HepG2 (cell line): ENCODE data around the gene TRPT1. TPM values are rescaled to one million over a fixed set of nuclear protein-coding genes. Genes with fewer than 3 reads are reported as not detected.

Experiments
- AGO2 ChIP-seq: fragments of 200-400 bp; formaldehyde crosslinking; optimal IDR thresholded peaks from 2 replicates; pipeline ENCODE3; 2017; ENCODE audit warnings: mild to moderate bottlenecking, low read depth, low read length, moderate library complexity
- CAMTA2 ChIP-seq: sonication (generic); formaldehyde crosslinking; IDR thresholded peaks from 2 replicates; pipeline ENCODE4 v1.4.0; 2020; ENCODE audit warnings: mild to moderate bottlenecking, missing genetic modification reagents, borderline replicate concordance
- KDM2A ChIP-seq: sonication (generic); formaldehyde crosslinking; IDR thresholded peaks from 2 replicates; pipeline ENCODE4 v1.4.0; 2020; ENCODE audit warnings: low read depth, missing genetic modification reagents, borderline replicate concordance
- KLF12 ChIP-seq: sonication (generic); formaldehyde crosslinking; IDR thresholded peaks from 2 replicates; pipeline ENCODE4 v1.4.0; 2020; ENCODE audit warnings: missing genetic modification reagents, borderline replicate concordance
- KMT2B ChIP-seq: IDR thresholded peaks from 2 replicates; pipeline ENCODE4 v1.6.1; 2016; ENCODE audit warnings: missing genetic modification reagents, missing compliant biosample characterization
- RXRA ChIP-seq: sonication (generic); formaldehyde crosslinking; IDR thresholded peaks from 2 replicates; pipeline ENCODE4 v1.5.1; 2020; ENCODE audit warnings: missing genetic modification reagents
- SALL2 ChIP-seq: sonication (generic); formaldehyde crosslinking; IDR thresholded peaks from 2 replicates; pipeline ENCODE4 v1.8.1; 2023; ENCODE audit warnings: mild to moderate bottlenecking, missing genetic modification reagents, inconsistent platforms
- SIX4 ChIP-seq: sonication (generic); formaldehyde crosslinking; IDR thresholded peaks from 2 replicates; pipeline ENCODE4 v1.4.0; 2020; ENCODE audit warnings: missing genetic modification reagents
- SMARCE1 ChIP-seq: fragments of 450-650 bp; IDR thresholded peaks from 2 replicates; pipeline ENCODE4 v1.6.1; 2017; ENCODE audit warnings: borderline replicate concordance
- STAG1 ChIP-seq: sonication (generic); formaldehyde crosslinking; IDR thresholded peaks from 2 replicates; pipeline ENCODE4 v1.4.0; 2020; ENCODE audit warnings: missing genetic modification reagents
- ZBTB38 ChIP-seq: sonication (generic); formaldehyde crosslinking; IDR thresholded peaks from 2 replicates; pipeline ENCODE4 v1.5.1; 2020; ENCODE audit warnings: mild to moderate bottlenecking, missing genetic modification reagents
- ZFP1 ChIP-seq: IDR thresholded peaks from 2 replicates; pipeline ENCODE4 v1.6.1; 2016
- ZNF10 ChIP-seq: sonication (generic); formaldehyde crosslinking; IDR thresholded peaks from 2 replicates; pipeline ENCODE4 v1.4.0; 2020; ENCODE audit warnings: mild to moderate bottlenecking, low read depth, missing genetic modification reagents, borderline replicate concordance
- ZNF160 ChIP-seq: sonication (generic); formaldehyde crosslinking; IDR thresholded peaks from 2 replicates; pipeline ENCODE4 v1.8.0; 2022; ENCODE audit warnings: mild to moderate bottlenecking, inconsistent platforms, missing genetic modification reagents
- ZNF530 ChIP-seq: sonication (generic); formaldehyde crosslinking; IDR thresholded peaks from 2 replicates; pipeline ENCODE4 v1.5.0; 2020; ENCODE audit warnings: low read depth, mild to moderate bottlenecking, missing genetic modification reagents
- ZNF614 ChIP-seq: IDR thresholded peaks from 2 replicates; pipeline ENCODE4 v1.6.1; 2018; ENCODE audit warnings: missing biosample characterization, missing genetic modification reagents, inconsistent platforms, borderline replicate concordance
- ZNF629 ChIP-seq: sonication (generic); formaldehyde crosslinking; conservative IDR thresholded peaks from 2 replicates; pipeline ENCODE4 v1.5.0; 2020; ENCODE audit warnings: missing genetic modification reagents
- ZSCAN29 ChIP-seq: sonication (generic); formaldehyde crosslinking; conservative IDR thresholded peaks from 2 replicates; pipeline ENCODE4 v1.4.0; 2020; ENCODE audit warnings: mild to moderate bottlenecking, missing genetic modification reagents
- polyA plus RNA-seq, 8 experiments: library from polyadenylated mRNA; depleted of rRNA in 3 of 8; stranded (reverse) in 7 of 8; unstranded in 1 of 8; fragments of >200 nt; fragmentation: Illumina TruSeq in 4 of 8; extraction: Trizol in 4 of 8; gene quantifications; 2 replicates each; pipeline versions ENCODE4 v1.2.1 to v1.2.3, GENCODE V29; 2011 to 2016; ENCODE audit warnings: low read depth in 4 of 8, missing spikeins in 1 of 8, mixed read lengths in 1 of 8; ENCODE audit not compliant: insufficient read depth in 1 of 8
- total RNA-seq, 5 experiments: library from RNA; depleted of rRNA; stranded (reverse); fragments of >200 nt; fragmentation: Illumina TruSeq; extraction: Trizol; gene quantifications; 2 replicates each; pipeline ENCODE4 v1.2.3, GENCODE V29; 2016; ENCODE audit warnings: low read depth in 1 of 5
- TF ChIP-seq, protein P1 (sequence below): sonication (generic); IDR thresholded peaks from 2 replicates; pipeline ENCODE4 v1.6.1; 2016; ENCODE audit warnings: low read depth, borderline replicate concordance
- TF ChIP-seq, protein P2 (sequence below): sonication (generic); formaldehyde crosslinking; IDR thresholded peaks from 2 replicates; pipeline ENCODE4 v1.4.0; 2020; ENCODE audit warnings: missing genetic modification reagents; ENCODE audit errors: not compliant biosample characterization
- TF ChIP-seq, protein P3 (sequence below): sonication (generic); formaldehyde crosslinking; IDR thresholded peaks from 2 replicates; pipeline ENCODE4 v1.5.1; 2020; ENCODE audit warnings: mild to moderate bottlenecking, missing genetic modification reagents, moderate library complexity
- TF ChIP-seq, protein P4 (sequence below): sonication (generic); formaldehyde crosslinking; IDR thresholded peaks from 2 replicates; pipeline ENCODE4 v1.8.1; 2023; ENCODE audit warnings: mild to moderate bottlenecking, moderate library complexity, missing genetic modification reagents

The TRPT1 gene
- total and polyA plus RNA-seq, 2 of the 13 experiments (the other 11 are each of a cell fraction or from before 2014, with no cell fraction given) = 24.8 to 40.7 TPM

DNA sequence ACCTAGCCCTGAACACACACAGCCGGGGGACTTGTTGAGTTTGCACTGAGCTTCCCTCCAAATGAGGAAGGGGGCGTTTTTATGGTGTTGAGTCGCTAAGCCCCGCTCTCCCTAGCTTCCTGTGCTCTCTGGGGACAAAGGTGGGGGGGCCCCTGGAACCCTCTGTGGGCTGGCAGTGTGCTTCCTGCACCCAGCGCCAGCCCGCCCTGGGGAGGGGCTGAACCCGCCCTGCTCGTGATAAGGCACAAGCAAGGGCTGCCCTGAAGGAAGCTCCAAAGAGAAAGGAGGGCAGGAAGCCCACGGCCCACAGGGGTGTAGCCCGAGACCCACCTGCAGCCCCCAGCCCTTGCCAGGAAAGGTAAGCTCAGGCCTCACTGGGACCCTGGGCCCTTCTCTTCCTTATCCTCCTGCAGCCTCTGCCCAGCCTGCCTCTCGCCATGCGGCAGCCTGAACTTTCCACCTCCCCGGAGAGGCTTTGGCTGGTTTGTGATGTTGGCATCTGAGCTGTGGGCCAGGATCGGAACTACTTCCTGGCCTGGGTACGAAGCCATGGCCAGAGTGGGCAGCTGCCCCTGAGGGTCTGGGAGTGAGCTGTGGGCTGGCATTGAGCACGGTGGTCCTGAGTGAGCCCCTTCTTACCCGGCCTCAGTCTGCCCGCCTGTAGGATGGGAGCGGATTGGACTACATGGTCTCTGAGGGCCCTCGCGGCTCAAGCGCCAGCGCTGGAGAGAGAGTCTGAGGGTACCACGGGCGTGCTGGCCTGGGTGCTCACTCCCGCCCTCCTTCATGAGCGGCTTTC is 19.3 kb downstream of the TRPT1 start, which contains the start of gene FERMT3 (continued):
- TF ChIP-seq ZNF530 (CRISPR knock-in tag) = no peak
- TF ChIP-seq ZNF614 (CRISPR knock-in tag) = no peak
- TF ChIP-seq, protein P1, sequence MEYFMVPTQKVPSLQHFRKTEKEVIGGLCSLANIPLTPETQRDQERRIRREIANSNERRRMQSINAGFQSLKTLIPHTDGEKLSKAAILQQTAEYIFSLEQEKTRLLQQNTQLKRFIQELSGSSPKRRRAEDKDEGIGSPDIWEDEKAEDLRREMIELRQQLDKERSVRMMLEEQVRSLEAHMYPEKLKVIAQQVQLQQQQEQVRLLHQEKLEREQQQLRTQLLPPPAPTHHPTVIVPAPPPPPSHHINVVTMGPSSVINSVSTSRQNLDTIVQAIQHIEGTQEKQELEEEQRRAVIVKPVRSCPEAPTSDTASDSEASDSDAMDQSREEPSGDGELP = no peak
- TF ChIP-seq ZSCAN29 (CRISPR knock-in tag) = no peak
- TF ChIP-seq, protein P2, sequence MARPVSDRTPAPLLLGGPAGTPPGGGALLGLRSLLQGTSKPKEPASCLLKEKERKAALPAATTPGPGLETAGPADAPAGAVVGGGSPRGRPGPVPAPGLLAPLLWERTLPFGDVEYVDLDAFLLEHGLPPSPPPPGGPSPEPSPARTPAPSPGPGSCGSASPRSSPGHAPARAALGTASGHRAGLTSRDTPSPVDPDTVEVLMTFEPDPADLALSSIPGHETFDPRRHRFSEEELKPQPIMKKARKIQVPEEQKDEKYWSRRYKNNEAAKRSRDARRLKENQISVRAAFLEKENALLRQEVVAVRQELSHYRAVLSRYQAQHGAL (CRISPR knock-in tag) = no peak
- TF ChIP-seq ZNF10 (CRISPR knock-in tag) = no peak
- no peak for TF ChIP-seq CAMTA2
- 0 out of 2 replicates have a peak, but pooled peaks have one; percentile 13 for TF ChIP-seq KDM2A (CRISPR knock-in tag)
- no peak for TF ChIP-seq SIX4 (CRISPR knock-in tag)
- no peak for TF ChIP-seq ZFP1
- TF ChIP-seq RXRA = peak; percentile 5; the same call in 1 of the 2 replicates
- no peak for TF ChIP-seq SALL2
- no peak for TF ChIP-seq STAG1 (CRISPR knock-in tag)
- TF ChIP-seq SMARCE1 = no peak
- no peak for TF ChIP-seq ZNF160 (CRISPR knock-in tag)
- TF ChIP-seq, protein P3, sequence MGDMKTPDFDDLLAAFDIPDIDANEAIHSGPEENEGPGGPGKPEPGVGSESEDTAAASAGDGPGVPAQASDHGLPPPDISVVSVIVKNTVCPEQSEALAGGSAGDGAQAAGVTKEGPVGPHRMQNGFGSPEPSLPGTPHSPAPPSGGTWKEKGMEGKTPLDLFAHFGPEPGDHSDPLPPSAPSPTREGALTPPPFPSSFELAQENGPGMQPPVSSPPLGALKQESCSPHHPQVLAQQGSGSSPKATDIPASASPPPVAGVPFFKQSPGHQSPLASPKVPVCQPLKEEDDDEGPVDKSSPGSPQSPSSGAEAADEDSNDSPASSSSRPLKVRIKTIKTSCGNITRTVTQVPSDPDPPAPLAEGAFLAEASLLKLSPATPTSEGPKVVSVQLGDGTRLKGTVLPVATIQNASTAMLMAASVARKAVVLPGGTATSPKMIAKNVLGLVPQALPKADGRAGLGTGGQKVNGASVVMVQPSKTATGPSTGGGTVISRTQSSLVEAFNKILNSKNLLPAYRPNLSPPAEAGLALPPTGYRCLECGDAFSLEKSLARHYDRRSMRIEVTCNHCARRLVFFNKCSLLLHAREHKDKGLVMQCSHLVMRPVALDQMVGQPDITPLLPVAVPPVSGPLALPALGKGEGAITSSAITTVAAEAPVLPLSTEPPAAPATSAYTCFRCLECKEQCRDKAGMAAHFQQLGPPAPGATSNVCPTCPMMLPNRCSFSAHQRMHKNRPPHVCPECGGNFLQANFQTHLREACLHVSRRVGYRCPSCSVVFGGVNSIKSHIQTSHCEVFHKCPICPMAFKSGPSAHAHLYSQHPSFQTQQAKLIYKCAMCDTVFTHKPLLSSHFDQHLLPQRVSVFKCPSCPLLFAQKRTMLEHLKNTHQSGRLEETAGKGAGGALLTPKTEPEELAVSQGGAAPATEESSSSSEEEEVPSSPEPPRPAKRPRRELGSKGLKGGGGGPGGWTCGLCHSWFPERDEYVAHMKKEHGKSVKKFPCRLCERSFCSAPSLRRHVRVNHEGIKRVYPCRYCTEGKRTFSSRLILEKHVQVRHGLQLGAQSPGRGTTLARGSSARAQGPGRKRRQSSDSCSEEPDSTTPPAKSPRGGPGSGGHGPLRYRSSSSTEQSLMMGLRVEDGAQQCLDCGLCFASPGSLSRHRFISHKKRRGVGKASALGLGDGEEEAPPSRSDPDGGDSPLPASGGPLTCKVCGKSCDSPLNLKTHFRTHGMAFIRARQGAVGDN (CRISPR knock-in tag) = peak; percentile 45
- TF ChIP-seq ZBTB38 = peak; percentile 84; the same call in 1 of the 2 replicates
- TF ChIP-seq, protein P4, sequence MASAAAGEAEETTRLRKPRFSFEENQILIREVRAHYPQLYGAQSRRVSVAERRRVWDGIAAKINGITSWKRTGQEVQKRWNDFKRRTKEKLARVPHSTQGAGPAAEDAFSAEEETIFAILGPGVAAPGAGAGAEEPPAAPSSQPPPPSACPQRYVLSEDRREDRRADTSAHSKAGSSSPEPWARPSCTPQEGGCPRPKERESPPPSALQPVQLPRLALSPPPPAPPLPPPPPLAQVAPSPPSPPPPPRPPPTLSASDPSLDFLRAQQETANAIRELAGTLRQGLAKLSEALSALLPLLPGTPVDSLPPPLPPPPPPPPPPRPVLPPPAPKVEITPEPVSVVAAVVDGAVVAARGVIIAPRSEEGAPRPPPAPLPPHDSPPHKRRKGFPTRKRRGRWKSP (CRISPR knock-in tag) = 0 out of 2 replicates have a peak, but pooled peaks have one; percentile 35
- TF ChIP-seq KLF12 (CRISPR knock-in tag) = no peak
- TF ChIP-seq ZNF629 (CRISPR knock-in tag) = peak; percentile 89
- TF ChIP-seq AGO2 = peak; percentile 77
- TF ChIP-seq KMT2B (CRISPR knock-in tag) = no peak
